Body of pancreas (tissue), 4 donors: ENCODE measurements around the gene SPDL1. TPM values are rescaled to one million over a fixed set of nuclear protein-coding genes. Genes with fewer than 3 reads are reported as not detected.

ENCODE experiments used
- ATAC-seq: fragments of 150-250 bp; one replicate; pipeline ENCODE4 v1.9.1; 2016
- DNase-seq, 4 donors: peaks; one replicate each; pipeline ENCODE4 v3.0.0-alpha.2; 2019
- H3K27ac ChIP-seq, 4 donors: fragments of 200-600 bp; sonication (generic); 1 replicate in 3 of 4; 2 replicates in 1 of 4; pipeline versions ENCODE4 v1.5.1 to v1.6.1; 2016 to 2019; ENCODE audit warnings: mild to moderate bottlenecking in 1 of 4, mixed read lengths in 1 of 4, moderate library complexity in 1 of 4
- H3K27me3 ChIP-seq, 2 donors: fragments of 200-600 bp; sonication (generic); one replicate each; pipeline ENCODE4 v1.6.0; 2016; ENCODE audit warnings: mild to moderate bottlenecking in 1 of 2
- H3K36me3 ChIP-seq, 2 donors: fragments of 200-600 bp; sonication (generic); replicated peaks in 1 of 2; 2 replicates each; pipeline ENCODE4 v1.5.1; 2016; ENCODE audit warnings: low read depth in 2 of 2; ENCODE audit not compliant: insufficient read depth in 1 of 2
- H3K4me1 ChIP-seq: fragments of 200-600 bp; sonication (generic); one replicate; pipeline ENCODE4 v1.6.0; 2016
- H3K4me3 ChIP-seq, 2 donors: fragments of 200-600 bp; sonication (generic); 1 replicate in 1 of 2; 2 replicates in 1 of 2; pipeline ENCODE4 v1.5.1; 2016 to 2019
- H3K9me3 ChIP-seq, 3 donors: fragments of 200-600 bp; sonication (generic); 1 replicate in 2 of 3; 2 replicates in 1 of 3; pipeline ENCODE4 v1.5.1; 2016
- CTCF ChIP-seq, 7 experiments: fragments of 450-650 bp in 4 of 7; fragments of 200-600 bp in 3 of 7; sonication (generic) in 3 of 7; IDR thresholded peaks; one replicate each; pipeline ENCODE4 v1.5.1; 2016 to 2019; ENCODE audit warnings: antibody characterized with exemption in 7 of 7
- POLR2A ChIP-seq, 3 donors: fragments of 450-650 bp; IDR thresholded peaks; one replicate each; pipeline ENCODE4 v1.6.1; 2016; ENCODE audit warnings: antibody characterized with exemption in 3 of 3, mild to moderate bottlenecking in 2 of 3
- WGBS, 2 donors: methylation state at CpG; one replicate each; pipeline ENCODE4 v1.1.5; 2017; 5-methylcytosine and 5-hydroxymethylcytosine counted together
- intact Hi-C: fragments of 100-400 bp; cut with DNase I; formaldehyde crosslinking; loops from one replicate; pipeline ENCODE4 v1.15.1; 2023
- total RNA-seq, 2 donors: library from RNA; depleted of rRNA; stranded (reverse); fragments of >200 nt; gene quantifications; one replicate each; pipeline ENCODE4 v1.1.0, GENCODE V29; 2016

SPDL1 gene
- total RNA-seq, 2 donors from 2014 or later = 3.6 to 12.9 TPM

DNA sequence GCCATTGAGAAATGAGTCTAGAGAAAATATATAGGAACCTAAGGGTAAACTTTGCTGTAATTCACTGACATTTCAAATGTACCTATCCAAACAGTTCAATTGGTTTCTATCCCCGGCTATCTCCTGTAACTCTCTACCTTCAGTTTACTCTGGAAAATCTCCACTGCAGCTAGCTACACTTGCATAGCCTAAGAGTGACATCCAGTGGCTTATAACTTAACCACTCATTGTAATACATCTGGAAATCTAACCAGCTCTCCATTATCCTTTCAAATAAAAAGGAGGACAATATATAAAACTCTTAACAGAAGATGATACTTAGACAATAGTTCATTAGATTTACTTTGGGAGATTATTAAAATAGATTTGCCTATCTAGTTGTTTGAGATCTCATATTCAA lies 35.3 kb upstream of the SPDL1 start:
- Histone ChIP-seq H3K4me3 (no peak overlapping the region), H3K36me3 (no peaks in the 10 kb centered on the region), H3K9me3 (no peaks in the 10 kb centered on the region), H3K27ac (no peak overlapping the region), H3K4me1 (no peaks in the 10 kb centered on the region), H3K27me3 (no peaks in the 10 kb centered on the region)
- no peak for ATAC-seq
- intact Hi-C loops = no loop called here
- TF ChIP-seq POLR2A (IDR thresholded peaks at IDR 0.05) (no peak), CTCF (IDR thresholded peaks at IDR 0.05) (peak in 4 of 7 experiments; percentile 8 to 49 (median 32))
- 11 to 15% methylated on average over 1 of the region's 1 CpG for WGBS, 2 donors
- no peak for DNase-seq

- Histone ChIP-seq H3K9me3 (no peaks in the 10 kb centered on the region), H3K4me3 (no peak overlapping the region), H3K4me1 (no peaks in the 10 kb centered on the region), H3K27me3 (no peaks in the 10 kb centered on the region), H3K36me3 (no peaks in the 10 kb centered on the region), H3K27ac (no peak overlapping the region)
- intact Hi-C loops = no loop called here
- no peak for TF ChIP-seq POLR2A (IDR thresholded peaks at IDR 0.05)
- TF ChIP-seq CTCF (IDR thresholded peaks at IDR 0.05) = no peak
- ATAC-seq (no peak), DNase-seq (no peak)
- WGBS, 2 donors = 14 to 31% methylated on average over 1 of the region's 1 CpG
These were observed 34.0 kb upstream of the SPDL1 start for GRCh38 chr5:169549453-169550100.

DNA sequence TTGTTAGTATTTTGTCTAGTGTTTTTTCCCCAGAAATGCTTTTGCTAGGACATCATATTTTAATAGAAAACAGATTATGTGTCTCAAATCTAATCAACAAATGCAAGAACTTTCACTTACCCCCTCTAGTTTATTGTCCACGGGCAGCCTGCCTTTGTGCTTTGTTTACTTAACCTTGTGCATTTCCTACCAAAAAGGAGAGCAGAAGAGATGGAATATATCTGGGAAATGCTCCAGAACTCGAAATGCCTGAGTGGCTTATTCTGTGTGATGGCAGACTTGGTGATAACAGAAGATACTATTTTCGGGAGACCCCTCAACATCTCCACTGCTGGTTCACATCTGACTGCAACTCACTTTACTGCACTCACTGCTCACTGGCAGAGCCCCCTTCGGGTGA lies 33.3 kb upstream of the SPDL1 start:
- no peaks in the 10 kb centered on the region for H3K36me3 ChIP-seq
- H3K27me3 ChIP-seq = no peaks in the 10 kb centered on the region
- H3K9me3 ChIP-seq = no peaks in the 10 kb centered on the region
- 22 to 26% methylated on average over 4 of the region's 4 CpGs for WGBS, 2 donors
- H3K4me1 ChIP-seq = no peaks in the 10 kb centered on the region
- intact Hi-C loops = no loop called here
- no peak overlapping the region for H3K4me3 ChIP-seq
- H3K27ac ChIP-seq = no peak overlapping the region
- ATAC-seq (no peak), DNase-seq (no peak)
- TF ChIP-seq POLR2A (IDR thresholded peaks at IDR 0.05) (no peak), CTCF (IDR thresholded peaks at IDR 0.05) (no peak)

GRCh38 chr5:169551146-169551545 lies 32.4 kb upstream of the SPDL1 start:
- TF ChIP-seq CTCF (IDR thresholded peaks at IDR 0.05) (no peak), POLR2A (IDR thresholded peaks at IDR 0.05) (no peak)
- ATAC-seq (no peak), DNase-seq (no peak)
- Histone ChIP-seq H3K4me1 (no peaks in the 10 kb centered on the region), H3K27me3 (no peaks in the 10 kb centered on the region), H3K4me3 (no peak overlapping the region), H3K36me3 (no peaks in the 10 kb centered on the region), H3K27ac (no peak overlapping the region), H3K9me3 (no peaks in the 10 kb centered on the region)
- WGBS, 2 donors = 72 to 75% methylated on average over 1 of the region's 1 CpG
- intact Hi-C loops = no loop called here

GRCh38 chr5:169551696-169552095 lies 31.9 kb upstream of the SPDL1 start:
- TF ChIP-seq CTCF (IDR thresholded peaks at IDR 0.05) (no peak), POLR2A (IDR thresholded peaks at IDR 0.05) (no peak)
- WGBS, 2 donors = 22 to 27% methylated on average over 4 of the region's 4 CpGs
- DNase-seq (no peak), ATAC-seq (no peak)
- no peak overlapping the region for H3K4me3 ChIP-seq
- no peaks in the 10 kb centered on the region for H3K36me3 ChIP-seq
- no peak overlapping the region for H3K27ac ChIP-seq
- H3K9me3 ChIP-seq = no peaks in the 10 kb centered on the region
- intact Hi-C loops = no loop called here
- H3K27me3 ChIP-seq = no peaks in the 10 kb centered on the region
- no peaks in the 10 kb centered on the region for H3K4me1 ChIP-seq
